Heart right ventricle (tissue), 16 donors: ENCODE results near the gene ANKEF1. TPM values are rescaled to one million over a fixed set of nuclear protein-coding genes. Genes with fewer than 3 reads are reported as not detected.

ENCODE experiments used
- ATAC-seq, 8 donors: fragments of 200-7000 bp; cut with Tn5 transposase; one replicate each; pipeline ENCODE4 v1.9.1; 2020; ENCODE audit warnings: mild to moderate bottlenecking in 8 of 8, moderate library complexity in 8 of 8, moderate number of reproducible peaks in 1 of 8
- DNase-seq, 2 donors: peaks; one replicate each; pipeline ENCODE4 v3.0.0-alpha.2; 2020
- H3K27ac ChIP-seq, 10 donors: fragments of 200-600 bp; sonication (generic) in 2 of 10; one replicate each; pipeline versions ENCODE4 v1.5.0 to v1.8.0; 2020 to 2022; ENCODE audit warnings: mild to moderate bottlenecking in 3 of 10
- H3K27me3 ChIP-seq, 7 donors: fragments of 200-600 bp; one replicate each; pipeline ENCODE4 v1.8.0; 2021 to 2022; ENCODE audit warnings: mild to moderate bottlenecking in 2 of 7
- H3K36me3 ChIP-seq, 9 donors: fragments of 200-600 bp; sonication (generic) in 1 of 9; one replicate each; pipeline versions ENCODE4 v1.5.0 to v1.8.0; 2020 to 2022; ENCODE audit warnings: mild to moderate bottlenecking in 2 of 9
- H3K4me1 ChIP-seq, 9 donors: fragments of 200-600 bp; sonication (generic) in 1 of 9; one replicate each; pipeline versions ENCODE4 v1.5.0 to v1.8.0; 2020 to 2022; ENCODE audit warnings: mild to moderate bottlenecking in 4 of 9
- H3K4me3 ChIP-seq, 10 donors: fragments of 200-600 bp; sonication (generic) in 2 of 10; one replicate each; pipeline versions ENCODE4 v1.5.0 to v1.8.0; 2020 to 2022; ENCODE audit warnings: mild to moderate bottlenecking in 7 of 10, moderate library complexity in 2 of 10
- H3K9me3 ChIP-seq, 11 donors: fragments of 200-600 bp in 10 of 11; sonication (generic) in 2 of 11; one replicate each; pipeline versions ENCODE4 v1.5.0 to v1.8.0; 2013 to 2022; ENCODE audit warnings: mild to moderate bottlenecking in 2 of 11, control low read depth in 1 of 11, moderate library complexity in 1 of 11
- WGBS, 2 donors: extraction: QIAGEN DNeasy Blood & Tissue Kit; methylation state at CpG; one replicate each; pipeline ENCODE4 v1.1.7; 2013; ENCODE audit warnings: inconsistent platforms in 1 of 2; 5-methylcytosine and 5-hydroxymethylcytosine counted together
- intact Hi-C, 10 donors: fragments of 100-400 bp; cut with DNase I; formaldehyde crosslinking; loops; one replicate each; pipeline versions ENCODE4 v1.11.1 to v1.14.2; 2022
- polyA plus RNA-seq, 2 donors: library from polyadenylated mRNA; stranded (reverse); fragments of 200-250 nt; gene quantifications; one replicate each; pipeline ENCODE4 v1.2.3, GENCODE V29; 2013
- total RNA-seq, 10 donors: library from RNA; stranded (reverse); fragmentation: NEBNext Ultra II Directional in 3 of 10; extraction: Animal tissue kit (Norgen Biotek cat#: 25700) in 3 of 10; gene quantifications; one replicate each; pipeline versions ENCODE4 v1.2.1 to v1.2.4, GENCODE V29; 2021 to 2023
- TF ChIP-seq, protein P1 (sequence below), 9 donors: fragments of 200-600 bp; sonication (generic) in 2 of 9; IDR thresholded peaks; one replicate each; pipeline versions ENCODE4 v1.5.0 to v1.8.0; 2021 to 2022; ENCODE audit warnings: antibody characterized with exemption in 9 of 9, mild to moderate bottlenecking in 5 of 9, moderate library complexity in 1 of 9
- donor health status: Arrhythmogenic right ventricular cardiomyopathy.
- donor health status: ischemic (EF 13 %, LVEDD 7.1; RV severe dilation, severe dysfunction).
- donor health status: healthy with polysubstance abuse.
- donor health status: DM: no; HTN: yes; CAD: no.
- donor health status: DM: no; HTN: no; CAD: no.
- donor health status: ischemic (EF 25% LVEDD 6.9; RV normal size, moderate dysfunction).
- donor health status: ischemic (EF 25% LVEDD 5.7; RV mildly dilated, moderate dysfunction).
- donor health status: healthy.
- donor health status: DM: yes; HTN: yes; CAD: no.
- donor health status: Ischemic cardiomyopathy.
- donor health status: ischemic (EF 35%, LVEDD 5.7; RV mildly dilated, moderate dysfunction).
- donor health status: nonischemic (EF 11% LVEDD 7.7; RV severe dilation, severe dysfunction).
- donor health status: DM: yes; HTN: yes; CAD: no.
- donor health status: PGD.
- donor health status: ischemic (EF 29% LVEDD 5.4; RV normal size, mild dysfunction).
- donor health status: nonischemic (EF 23%, LVEDD 6.1; RV moderate dilation, normal function).

Gene ANKEF1
- total and polyA plus RNA-seq, 12 donors = 0.37 to 2.1 (median 1.6) TPM

DNA sequence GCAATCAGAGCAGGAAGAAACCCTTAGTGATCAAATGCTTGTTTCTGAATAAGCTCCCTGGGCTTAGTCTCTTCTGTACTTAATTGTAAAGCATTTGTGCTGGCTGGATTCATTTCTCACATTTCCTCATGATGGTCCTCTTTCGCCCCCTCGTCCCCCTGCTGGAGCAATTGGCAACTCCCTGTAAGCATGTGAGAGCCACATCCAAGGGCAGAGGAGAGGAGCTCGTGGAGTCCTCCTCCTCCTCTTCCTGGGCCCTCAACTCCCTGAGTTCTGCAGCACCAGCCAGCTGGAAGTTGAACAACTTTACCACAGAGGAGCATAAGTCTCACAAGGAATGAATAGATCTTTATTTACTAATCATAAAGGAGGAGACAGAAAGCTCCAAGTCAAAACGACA, 12.6 kb downstream of the ANKEF1 start:
- H3K36me3 ChIP-seq = no peaks in the 10 kb centered on the region
- intact Hi-C loops = no loop called here
- H3K27ac ChIP-seq = no peak overlapping the region
- DNase-seq = no peak
- TF ChIP-seq, protein P1, sequence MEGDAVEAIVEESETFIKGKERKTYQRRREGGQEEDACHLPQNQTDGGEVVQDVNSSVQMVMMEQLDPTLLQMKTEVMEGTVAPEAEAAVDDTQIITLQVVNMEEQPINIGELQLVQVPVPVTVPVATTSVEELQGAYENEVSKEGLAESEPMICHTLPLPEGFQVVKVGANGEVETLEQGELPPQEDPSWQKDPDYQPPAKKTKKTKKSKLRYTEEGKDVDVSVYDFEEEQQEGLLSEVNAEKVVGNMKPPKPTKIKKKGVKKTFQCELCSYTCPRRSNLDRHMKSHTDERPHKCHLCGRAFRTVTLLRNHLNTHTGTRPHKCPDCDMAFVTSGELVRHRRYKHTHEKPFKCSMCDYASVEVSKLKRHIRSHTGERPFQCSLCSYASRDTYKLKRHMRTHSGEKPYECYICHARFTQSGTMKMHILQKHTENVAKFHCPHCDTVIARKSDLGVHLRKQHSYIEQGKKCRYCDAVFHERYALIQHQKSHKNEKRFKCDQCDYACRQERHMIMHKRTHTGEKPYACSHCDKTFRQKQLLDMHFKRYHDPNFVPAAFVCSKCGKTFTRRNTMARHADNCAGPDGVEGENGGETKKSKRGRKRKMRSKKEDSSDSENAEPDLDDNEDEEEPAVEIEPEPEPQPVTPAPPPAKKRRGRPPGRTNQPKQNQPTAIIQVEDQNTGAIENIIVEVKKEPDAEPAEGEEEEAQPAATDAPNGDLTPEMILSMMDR (IDR thresholded peaks at IDR 0.05) = no peak
- ATAC-seq = no peak
- no peaks in the 10 kb centered on the region for H3K27me3 ChIP-seq
- H3K4me3 ChIP-seq = no peak overlapping the region
- H3K9me3 ChIP-seq = no peaks in the 10 kb centered on the region
- WGBS, 2 donors = 32 to 45% methylated on average over 4 of the region's 4 CpGs
- H3K4me1 ChIP-seq = no peaks in the 10 kb centered on the region

DNA sequence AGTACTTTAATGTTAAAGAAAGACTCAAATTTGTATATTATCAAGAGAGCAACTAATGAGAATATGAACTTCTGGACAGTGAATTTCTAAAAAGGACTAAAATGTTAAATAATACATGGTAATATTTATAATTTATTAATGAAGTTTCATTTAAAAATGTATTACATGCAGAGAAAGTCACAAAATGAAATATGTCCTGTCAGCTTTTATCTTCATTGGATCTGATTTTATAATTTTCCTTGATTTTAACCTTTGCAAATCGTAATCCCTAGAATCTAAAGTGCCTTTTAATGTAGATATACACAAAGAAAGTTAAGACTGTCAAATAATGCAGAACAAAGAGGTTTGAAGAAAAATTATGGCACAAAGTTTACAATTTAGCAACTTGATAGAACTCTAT, 16.4 kb downstream of the ANKEF1 start:
- DNase-seq (no peak), ATAC-seq (no peak)
- Histone ChIP-seq H3K27ac (no peak overlapping the region), H3K9me3 (no peaks in the 10 kb centered on the region), H3K27me3 (no peaks in the 10 kb centered on the region), H3K4me3 (no peak overlapping the region), H3K36me3 (peaks cover 0 to 7% (median 0%) of the 10 kb centered on the region in 9 donors), H3K4me1 (no peaks in the 10 kb centered on the region)
- TF ChIP-seq, protein P1 (IDR thresholded peaks at IDR 0.05) = no peak
- intact Hi-C loops = no loop called here
- 88 to 90% methylated on average over 1 of the region's 1 CpG for WGBS, 2 donors

DNA sequence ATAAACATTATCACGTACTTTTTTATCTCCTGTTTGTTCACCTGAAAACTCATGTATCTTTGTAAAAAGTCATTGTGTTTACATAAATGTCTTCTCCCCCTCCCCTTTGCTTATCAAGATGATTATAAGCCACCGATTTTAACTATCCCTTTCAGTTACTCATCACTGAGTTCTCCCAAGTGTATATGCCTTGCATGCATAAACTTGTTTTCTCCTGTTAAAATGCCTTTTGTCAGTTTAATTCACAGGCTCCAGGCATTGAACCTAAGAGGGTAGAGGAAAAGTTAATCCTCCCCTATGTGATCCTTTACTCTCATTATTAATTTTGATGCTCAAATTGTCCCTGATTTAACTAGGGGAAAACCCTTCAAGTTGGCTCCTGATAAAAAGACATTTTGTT, 24.2 kb downstream of the ANKEF1 start:
- TF ChIP-seq, protein P1 (IDR thresholded peaks at IDR 0.05) = no peak
- ATAC-seq = no peak
- Histone ChIP-seq H3K36me3 (peaks cover 0 to 11% (median 0%) of the 10 kb centered on the region in 9 donors), H3K4me1 (no peaks in the 10 kb centered on the region), H3K27me3 (peaks cover 0 to 7% (median 3%) of the 10 kb centered on the region in 7 donors), H3K27ac (no peak overlapping the region), H3K4me3 (no peak overlapping the region), H3K9me3 (peaks cover 0 to 9% (median 0%) of the 10 kb centered on the region in 11 donors)
- intact Hi-C loops = no loop called here
- WGBS, 2 donors = 62 to 63% methylated on average over 2 of the region's 2 CpGs
- no peak for DNase-seq

DNA sequence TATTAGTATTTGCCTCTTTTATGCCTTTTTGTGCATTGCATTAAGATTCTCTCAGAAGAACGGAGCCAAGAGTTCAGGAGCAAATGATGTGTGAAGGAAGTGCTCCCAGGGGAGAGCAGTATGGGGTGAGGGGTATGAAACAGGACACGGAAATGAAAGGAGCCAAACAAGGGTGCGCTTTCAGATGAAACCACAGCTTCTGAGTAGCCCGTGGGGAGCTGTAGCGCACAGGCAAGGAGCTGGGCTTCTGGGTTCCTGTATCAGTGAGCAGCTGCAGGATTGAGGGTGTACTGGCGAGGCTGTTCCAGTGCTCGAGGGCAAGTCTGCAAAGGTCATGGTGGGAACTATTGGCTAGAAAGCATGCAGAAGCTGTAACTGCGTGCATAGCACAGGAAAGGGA, 25.4 kb downstream of the ANKEF1 start:
- H3K4me1 ChIP-seq = no peaks in the 10 kb centered on the region
- H3K36me3 ChIP-seq = peaks cover 0 to 7% (median 0%) of the 10 kb centered on the region in 9 donors
- DNase-seq (no peak), ATAC-seq (no peak)
- TF ChIP-seq, protein P1 (IDR thresholded peaks at IDR 0.05) = no peak
- H3K9me3 ChIP-seq = peaks cover 0 to 9% (median 0%) of the 10 kb centered on the region in 11 donors
- H3K4me3 ChIP-seq = no peak overlapping the region
- H3K27ac ChIP-seq = no peak overlapping the region
- H3K27me3 ChIP-seq = peaks cover 0 to 9% (median 3%) of the 10 kb centered on the region in 7 donors
- intact Hi-C loops = loop anchor here in 1 of 10 donors (10.0 kb wide), 1 partner anchor 45 kb away; no protein-coding TSS in a partner anchor
- 55 to 60% methylated on average over 8 of the region's 8 CpGs for WGBS, 2 donors
